ENCODE measurements around the gene AEBP1. TPM values are rescaled to one million over a fixed set of nuclear protein-coding genes. Genes with fewer than 3 reads are reported as not detected.

The AEBP1 gene
- total RNA-seq, 1 experiment from 2014 or later, result 49.3 TPM

- Mint-ChIP-seq H3K4me1 (peaks cover 4% of the 10 kb centered on the region in 2 experiments; a peak in 3 of 4 replicates), H3K27me3 (ENCODE audit: low read depth) (no peaks in the 10 kb centered on the region; the same call in 1 of the 2 replicates), H3K4me3 (no peak overlapping the region), H3K27ac (no peak overlapping the region), H3K36me3 (ENCODE audit: insufficient read depth in 1 of 3, low read depth in 3 of 3) (peaks cover 43 to 91% (median 85%) of the 10 kb centered on the region in 3 experiments), H3K9me3 (no peaks in the 10 kb centered on the region)
- Histone ChIP-seq H2BK15ac (ENCODE audit: low read depth, low read length) (no peak overlapping the region), H2BK5ac (ENCODE audit: insufficient read length, low read length) (no peak overlapping the region), H3K27me3 (ENCODE audit: insufficient read depth, low read length) (no peaks in the 10 kb centered on the region), H3K9ac (ENCODE audit: extremely low read depth, insufficient read length, low read length) (no peak overlapping the region), H3K79me1 (ENCODE audit: insufficient read depth, low read depth, low read length, poor library complexity, severe bottlenecking) (no peaks in the 10 kb centered on the region), H3K79me2 (ENCODE audit: insufficient read depth, low read length) (no peaks in the 10 kb centered on the region), H3K4me2 (ENCODE audit: insufficient read depth, insufficient read length, low read length) (no peak overlapping the region), H3T11ph (ENCODE audit: low read length) (no peak overlapping the region), H3K23me2 (ENCODE audit: insufficient read length, low read depth, low read length, poor library complexity, severe bottlenecking) (no peaks in the 10 kb centered on the region), H2AK5ac (ENCODE audit: insufficient read length, low read length) (no peak overlapping the region), H2BK120ac (ENCODE audit: low read depth, low read length, poor library complexity, severe bottlenecking) (no peak overlapping the region), H4K8ac (replicated peaks; ENCODE audit: insufficient read length, low read depth, low read length) (no peak overlapping the region), H3K9me3 (ENCODE audit: control insufficient read depth, low read depth, low read length) (no peaks in the 10 kb centered on the region), H3K18ac (ENCODE audit: insufficient read length, low read depth, low read length) (no peak overlapping the region), H2AFZ (ENCODE audit: low read length) (no peak overlapping the region), H3K27ac (ENCODE audit: insufficient read length, low read depth, low read length) (no peak overlapping the region), H3K4me1 (ENCODE audit: insufficient read depth, low read length) (no peaks in the 10 kb centered on the region), H4K5ac (ENCODE audit: insufficient read length, low read depth, low read length) (no peak overlapping the region), H2BK20ac (ENCODE audit: low read depth, low read length, poor library complexity, severe bottlenecking) (no peak overlapping the region), H3K56ac (ENCODE audit: insufficient read length, low read depth, low read length) (no peak overlapping the region), H3K14ac (ENCODE audit: insufficient read depth, low read length) (no peak overlapping the region), H2BK12ac (ENCODE audit: insufficient read length, low read depth, low read length) (no peak overlapping the region), H3K4ac (ENCODE audit: low read depth, low read length) (no peak overlapping the region), H4K20me1 (ENCODE audit: control insufficient read depth, insufficient read depth, insufficient read length) (no peaks in the 10 kb centered on the region), H4K91ac (ENCODE audit: insufficient read length, low read depth, low read length) (no peak overlapping the region), H3K23ac (ENCODE audit: insufficient read length, low read depth, low read length) (no peak overlapping the region)
- TF ChIP-seq CTCF (conservative IDR thresholded peaks at IDR 0.05), result no peak
- DNase-seq, result no peak
- no CpG with 5 or more reads among the region's 25 CpGs for WGBS (ENCODE audit: extremely low coverage, insufficient read length, low lambda C conversion rate)
These were observed 12.9 kb downstream of the AEBP1 start for GRCh38 chr7:44116789-44117666.
